Measurements from ENCODE around the gene ISOC2. TPM values are rescaled to one million over a fixed set of nuclear protein-coding genes. Genes with fewer than 3 reads are reported as not detected.

Gene ISOC2
- polyA plus RNA-seq, 2 of the 4 experiments (the other 2 are of a cell fraction), result 45.3 to 57.8 TPM

- peak overlapping the region; percentile 89 to 93; a peak in 4 of 6 replicates for H3K27ac ChIP-seq
- peak overlapping the region; percentile 97 for H3K4me2 ChIP-seq
- ChIA-PET CTCF (interaction anchor here (0.8 to 17.3 kb wide), 15 partner anchors 9 to 398 kb away, joined by 3 to 219 read pairs (median 5); partner anchors contain the start of genes ZNF628 and ZNF865), POLR2A (interaction anchor here (1.0 to 4.1 kb wide), 4 partner anchors 10 to 120 kb away, joined by 4 to 53 read pairs (median 5); partner anchors contain the start of genes FIZ1, ZNF628 and ZNF865)
- 93% methylated on average over 30 of the region's 53 CpGs for WGBS (ENCODE audit: missing lambda C conversion rate)
- no peak for DNase-seq (ENCODE audit: low read depth in 1 of 2, low spot score in 1 of 2)
- no peak for ATAC-seq
- H3K4me3 ChIP-seq, result peak overlapping the region; percentile 75
- TF ChIP-seq SREBF2 (IDR thresholded peaks at IDR 0.05), result no peak
- TF ChIP-seq CEBPB (IDR thresholded peaks at IDR 0.05), result no peak
- no peak for TF ChIP-seq RARB (CRISPR knock-in tag; IDR thresholded peaks at IDR 0.05)
- TF ChIP-seq JUNB (IDR thresholded peaks at IDR 0.05), result no peak
- no peak for TF ChIP-seq E2F6 (IDR thresholded peaks at IDR 0.05; ENCODE audit: borderline replicate concordance, low read depth)
- TF ChIP-seq ZNF302 (CRISPR knock-in tag; IDR thresholded peaks at IDR 0.05), result no peak
- TF ChIP-seq TP53 (CRISPR knock-in tag; IDR thresholded peaks at IDR 0.05), result no peak
- no peak for TF ChIP-seq CTCF (IDR thresholded peaks at IDR 0.05)
- TF ChIP-seq REST (IDR thresholded peaks at IDR 0.05), result no peak
- no peak for TF ChIP-seq HEYL (CRISPR knock-in tag; IDR thresholded peaks at IDR 0.05)
- no peak for TF ChIP-seq POLR2AphosphoS2 (conservative IDR thresholded peaks at IDR 0.05; ENCODE audit: low read length)
- no peak for TF ChIP-seq BCL3 (IDR thresholded peaks at IDR 0.05)
- TF ChIP-seq USF2 (IDR thresholded peaks at IDR 0.05), result no peak
- peaks cover 53% of the 10 kb centered on the region for H3K4me1 ChIP-seq
- no peak for FAIRE-seq
- no peaks in the 10 kb centered on the region for H3K9me3 ChIP-seq
Observed at GRCh38 chr19:55486043-55486970, 24.9 kb upstream of the ISOC2 start.

GRCh38 chr19:55485439-55486011 is 24.1 kb upstream of the ISOC2 start:
- Histone ChIP-seq H3K27ac (peak overlapping the region; percentile 89 to 93), H3K4me3 (peak overlapping the region; percentile 75), H3K4me2 (peak overlapping the region; percentile 97), H3K4me1 (peaks cover 51% of the 10 kb centered on the region), H3K9me3 (no peaks in the 10 kb centered on the region)
- DNase-seq (ENCODE audit: low read depth in 1 of 2, low spot score in 1 of 2) (no peak), ATAC-seq (peak; percentile 0 to 6; a peak in 3 of 6 replicates), FAIRE-seq (no peak)
- ChIA-PET CTCF (interaction anchor here (0.8 to 17.3 kb wide), 11 partner anchors 10 to 397 kb away, joined by 3 to 219 read pairs (median 6); partner anchors contain the start of genes ZNF628 and ZNF865), POLR2A (interaction anchor here (1.0 to 4.1 kb wide), 8 partner anchors 9 to 398 kb away, joined by 3 to 53 read pairs (median 4); partner anchors contain the start of genes FIZ1, ISOC2, ZNF628 and ZNF865)
- TF ChIP-seq HOXB5 (CRISPR knock-in tag; IDR thresholded peaks at IDR 0.05), result no peak
- TF ChIP-seq HDAC2 (IDR thresholded peaks at IDR 0.05), result no peak
- WGBS (ENCODE audit: missing lambda C conversion rate), result 30% methylated on average over 18 of the region's 18 CpGs

All from A549 (cell line).